Body of pancreas (tissue), 4 donors: ENCODE results near the gene CD74.

ENCODE experiments used
- CTCF ChIP-seq, 7 experiments: fragments of 450-650 bp in 4 of 7; fragments of 200-600 bp in 3 of 7; sonication (generic) in 3 of 7; IDR thresholded peaks; one replicate each; pipeline ENCODE4 v1.5.1; 2016 to 2019; ENCODE audit warnings: antibody characterized with exemption in 7 of 7
- POLR2A ChIP-seq, 3 donors: fragments of 450-650 bp; IDR thresholded peaks; one replicate each; pipeline ENCODE4 v1.6.1; 2016; ENCODE audit warnings: antibody characterized with exemption in 3 of 3, mild to moderate bottlenecking in 2 of 3

- TF ChIP-seq POLR2A (IDR thresholded peaks at IDR 0.05) = no peak
- TF ChIP-seq CTCF (IDR thresholded peaks at IDR 0.05) = no peak
These were observed 30.0 kb upstream of the CD74 start for GRCh38 chr5:150442699-150443080.
